Amygdala (tissue), 56 donors: ENCODE data around the gene SDCCAG8.

Experiments
- DNase-seq, 56 donors: peaks; one replicate each; lab custom pipeline; 2025; lab: John Stamatoyannopoulos, UW

The SDCCAG8 gene

GRCh38 chr1:243525085-243525487 lies 269.2 kb downstream of the SDCCAG8 start:
- no peak for DNase-seq

- no peak for DNase-seq
Measured at GRCh38 chr1:243526180-243526579, 270.3 kb downstream of the SDCCAG8 start.

GRCh38 chr1:243528459-243529121 lies 272.7 kb downstream of the SDCCAG8 start:
- no peak for DNase-seq

GRCh38 chr1:243529512-243529911 lies 273.7 kb downstream of the SDCCAG8 start:
- DNase-seq, result no peak

GRCh38 chr1:243535014-243535413 lies 279.2 kb downstream of the SDCCAG8 start:
- no peak for DNase-seq

- DNase-seq, result no peak
Measured at GRCh38 chr1:243539636-243540035, 283.8 kb downstream of the SDCCAG8 start.

- DNase-seq, result no peak
Measured at GRCh38 chr1:243542739-243543415, 287.0 kb downstream of the SDCCAG8 start.

- DNase-seq, result no peak
Measured at GRCh38 chr1:243543501-243543900, 287.7 kb downstream of the SDCCAG8 start.

GRCh38 chr1:243546457-243546856 lies 290.6 kb downstream of the SDCCAG8 start:
- DNase-seq, result no peak

- no peak for DNase-seq
Measured at GRCh38 chr1:243547891-243548290, 292.1 kb downstream of the SDCCAG8 start.

GRCh38 chr1:243548516-243548915 lies 292.7 kb downstream of the SDCCAG8 start:
- no peak for DNase-seq

- no peak for DNase-seq
Measured at GRCh38 chr1:243549108-243549507, 293.3 kb downstream of the SDCCAG8 start.
